ENCODE results near the gene GEMIN5.
"Not testable (repeated sequence)": the region's sequence is repeated elsewhere in the genome, so short reads cannot be mapped to it uniquely, and the experiment has no call there.

Gene GEMIN5

DNA sequence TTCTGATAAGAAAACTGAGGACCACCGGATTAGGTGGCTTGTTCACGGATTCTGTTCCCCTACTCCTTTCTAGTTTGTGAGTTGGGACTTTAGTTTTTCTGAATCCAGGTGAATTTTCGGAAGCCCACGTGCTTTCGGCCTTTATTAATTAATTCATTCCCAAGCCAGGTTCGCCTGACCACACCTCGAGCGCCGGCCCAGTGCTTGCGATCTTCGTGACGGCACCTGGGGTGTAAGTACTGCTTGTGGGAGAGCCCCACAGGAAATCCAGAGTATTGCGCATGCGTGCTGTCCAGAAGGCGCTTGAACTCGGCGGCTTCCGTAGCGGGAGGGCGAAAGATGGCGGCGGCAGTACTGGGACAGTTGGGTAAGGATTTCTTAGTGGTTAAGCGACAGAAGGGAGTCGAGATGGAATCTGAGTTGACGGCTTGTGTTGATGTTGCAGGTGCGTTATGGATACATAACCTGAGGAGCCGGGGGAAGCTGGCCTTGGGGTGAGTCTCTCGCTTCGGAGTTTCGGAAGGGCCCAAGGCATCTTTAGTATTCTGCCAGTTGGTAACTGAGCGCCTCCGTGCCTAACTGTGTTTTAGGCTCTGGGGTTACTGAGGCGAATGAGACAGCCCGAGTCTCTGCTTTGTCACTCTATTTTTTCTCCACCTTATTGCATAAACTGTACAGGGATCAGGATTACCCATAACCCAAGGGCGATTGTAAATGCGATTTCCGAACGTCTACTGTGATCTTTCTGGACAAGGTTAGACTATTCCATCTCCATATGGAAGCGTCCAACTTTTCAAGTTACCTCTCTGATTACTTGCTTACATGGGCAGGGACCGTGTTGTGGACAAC is 3.0 kb upstream of the GEMIN5 start, which contains the start of gene MRPL22:
Gene MRPL22, plus strand, starts transcription at position 302 of the 849 bp plus-strand sequence. Its CDS starts 38 bp downstream, at position 340.
- DNase-seq, result peak; percentile 89

- no peak for DNase-seq
Measured at GRCh38 chr5:154940375-154940771, 2.4 kb upstream of the GEMIN5 start.

DNA sequence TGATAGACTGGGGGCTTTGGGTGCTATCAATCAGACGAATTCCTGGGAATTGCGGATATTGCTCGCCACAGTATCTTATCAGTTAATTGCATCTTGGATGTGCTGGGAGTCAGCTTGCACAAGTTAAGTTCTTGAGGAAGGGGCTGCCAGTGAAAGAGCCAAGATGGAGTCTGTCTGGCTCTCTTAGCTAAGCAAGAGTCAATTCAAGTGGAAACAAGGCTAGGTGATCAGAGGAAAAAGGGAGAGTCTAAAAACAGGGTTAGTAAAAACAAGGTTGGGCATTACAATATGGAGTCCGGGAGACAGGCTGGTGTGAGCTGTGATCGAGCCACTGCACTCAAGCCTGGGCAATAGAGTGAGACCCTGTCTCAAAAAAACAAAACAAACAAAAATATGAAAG is 1.4 kb upstream of the GEMIN5 start:
- not testable (repeated sequence) for DNase-seq

GRCh38 chr5:154937186-154937717 is 759 bp downstream of the GEMIN5 start:
- no peak for DNase-seq

DNA sequence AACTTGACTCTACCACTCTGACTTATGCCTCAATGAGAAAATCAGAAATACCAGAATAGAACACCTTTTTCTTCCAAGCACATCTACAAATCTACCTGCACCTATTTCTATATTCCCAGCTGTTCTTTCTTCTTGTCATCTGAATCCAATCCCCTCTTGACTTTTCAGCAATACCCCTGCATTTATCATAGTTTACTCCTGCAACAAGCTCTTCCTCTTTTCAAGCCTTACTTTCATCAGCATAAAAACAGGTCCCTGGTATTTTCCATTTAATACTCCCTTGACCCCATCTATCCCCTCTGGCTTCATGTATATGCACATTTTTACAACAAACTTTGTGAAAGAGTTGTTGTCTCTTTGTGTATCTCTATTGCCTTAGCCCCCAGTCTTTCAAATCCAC is 3.1 kb downstream of the GEMIN5 start:
- DNase-seq, result no peak

GRCh38 chr5:154933537-154933936 is 4.5 kb downstream of the GEMIN5 start:
- no peak for DNase-seq

DNA sequence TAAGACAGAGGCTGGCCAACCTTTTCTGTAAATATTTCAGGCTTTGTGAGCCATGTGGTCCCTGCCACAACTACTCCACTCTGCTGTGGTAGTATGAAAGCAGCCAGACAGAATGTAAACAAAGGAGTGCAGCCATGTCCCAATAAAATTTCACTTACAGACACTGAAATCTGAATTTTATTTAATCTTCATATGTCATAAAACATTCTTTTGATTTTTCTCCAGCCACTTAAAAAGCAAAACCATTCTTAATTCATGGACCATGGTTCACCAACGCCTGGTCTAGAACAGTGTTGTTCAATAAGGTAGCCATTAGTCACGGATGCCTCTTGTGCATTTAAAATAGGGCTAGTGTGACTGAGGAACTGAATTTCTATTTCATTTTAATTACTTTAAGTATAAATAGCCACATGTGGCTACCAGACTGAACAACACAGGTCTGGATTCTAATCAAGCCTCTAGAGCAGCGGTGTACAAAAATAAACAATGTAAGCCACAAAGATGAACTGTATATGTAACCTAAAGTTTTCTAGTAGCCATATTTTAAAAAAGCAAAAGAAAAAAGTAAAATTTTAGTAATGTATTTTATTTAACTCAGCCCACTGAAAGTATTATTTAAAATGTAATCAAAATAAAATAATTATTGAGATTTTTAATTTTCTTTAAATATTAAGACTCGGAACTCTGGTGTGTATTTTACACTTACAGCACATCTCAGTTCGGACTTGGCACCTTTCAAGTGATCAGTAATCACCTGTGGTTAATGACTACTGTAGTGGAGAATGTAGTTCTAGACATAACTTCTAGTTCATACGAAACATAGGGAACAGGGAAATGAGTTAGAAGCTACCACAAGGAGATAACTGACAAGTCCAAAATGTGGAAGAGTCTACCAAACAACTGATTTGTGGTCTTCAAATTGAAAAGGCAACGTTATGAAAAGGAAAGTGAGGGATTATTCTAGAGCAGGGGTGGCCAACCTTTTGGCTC is 14.3 kb downstream of the GEMIN5 start:
- DNase-seq, result no peak

DNA sequence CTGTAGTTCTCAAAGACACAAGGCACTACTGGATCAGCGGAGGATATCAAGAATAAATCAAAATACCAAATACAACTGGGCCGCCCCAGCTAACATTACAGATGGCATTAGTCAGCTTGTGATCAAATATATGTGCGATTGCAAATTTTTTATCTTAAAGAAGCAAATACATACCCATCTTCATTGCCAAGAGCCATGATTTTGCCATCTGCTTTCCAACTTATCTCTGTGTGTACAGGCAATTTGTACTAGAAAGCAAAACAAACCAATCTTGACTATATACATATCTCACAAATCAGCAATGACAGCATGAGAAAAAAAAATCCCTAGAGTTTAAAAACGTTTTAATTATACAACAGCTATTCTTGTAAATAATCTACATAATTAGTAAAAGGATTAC is 20.3 kb downstream of the GEMIN5 start:
- no peak for DNase-seq

GRCh38 chr5:154916874-154917273 is 21.1 kb downstream of the GEMIN5 start:
- no peak for DNase-seq

GRCh38 chr5:154905601-154906000 is 32.4 kb downstream of the GEMIN5 start:
- DNase-seq, result not testable (repeated sequence)

DNA sequence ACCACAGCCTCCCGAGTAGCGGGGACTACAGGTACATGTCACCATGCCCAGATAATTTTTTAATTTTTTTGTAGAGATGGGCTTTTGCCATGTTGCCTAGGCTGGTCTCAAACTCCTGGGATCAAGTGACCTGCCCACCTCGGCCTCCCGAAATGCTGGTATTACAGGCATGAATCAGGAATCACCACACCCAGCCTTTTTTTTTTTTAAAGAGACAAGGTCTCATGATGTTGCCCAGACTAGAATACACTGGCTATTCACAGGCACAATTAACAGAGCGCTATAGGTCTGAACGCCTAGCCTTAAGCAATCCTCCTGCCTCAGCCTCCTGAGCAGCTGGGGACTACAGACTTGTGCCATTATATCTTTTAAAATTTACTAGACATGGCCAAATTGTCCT is 36.1 kb downstream of the GEMIN5 start:
- DNase-seq, result no peak

GRCh38 chr5:154901276-154901675 is 36.7 kb downstream of the GEMIN5 start:
- no peak for DNase-seq

- DNase-seq, result no peak
Measured at GRCh38 chr5:154900066-154900465, 37.9 kb downstream of the GEMIN5 start.

DNA sequence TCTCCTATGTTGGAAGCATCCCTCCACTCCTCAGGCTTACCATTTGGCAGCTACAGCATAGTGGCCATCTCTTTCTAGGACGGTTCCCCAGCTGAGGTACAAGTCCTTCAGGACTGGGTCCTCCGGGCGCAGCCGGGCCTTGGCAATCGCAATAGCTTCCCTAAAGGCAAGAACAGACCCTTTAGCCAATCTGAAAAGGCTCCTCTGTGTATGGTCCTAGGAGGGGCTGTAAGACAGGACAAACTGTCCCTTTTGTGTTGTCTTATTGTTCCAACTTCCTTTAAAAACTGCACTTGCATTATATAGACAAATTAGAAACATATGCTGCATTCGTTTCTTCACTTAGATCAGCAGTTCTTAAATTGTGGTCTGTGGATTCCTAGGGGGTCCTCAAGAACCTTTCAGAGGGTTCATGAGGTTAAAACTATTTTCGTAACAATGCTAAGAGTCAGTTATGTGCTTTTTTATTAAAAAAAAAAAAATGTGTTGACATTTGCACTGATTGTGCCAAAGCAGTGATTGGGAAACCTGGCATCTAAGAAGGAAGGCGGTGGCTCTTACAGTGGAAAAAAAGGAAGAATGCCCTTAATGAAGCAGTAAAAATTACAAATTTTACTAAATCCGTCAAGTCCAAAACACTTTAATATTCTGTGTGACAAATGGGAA is 38.7 kb downstream of the GEMIN5 start:
- DNase-seq, result no peak

GRCh38 chr5:154898210-154898609 is 39.8 kb downstream of the GEMIN5 start:
- DNase-seq, result no peak

DNA sequence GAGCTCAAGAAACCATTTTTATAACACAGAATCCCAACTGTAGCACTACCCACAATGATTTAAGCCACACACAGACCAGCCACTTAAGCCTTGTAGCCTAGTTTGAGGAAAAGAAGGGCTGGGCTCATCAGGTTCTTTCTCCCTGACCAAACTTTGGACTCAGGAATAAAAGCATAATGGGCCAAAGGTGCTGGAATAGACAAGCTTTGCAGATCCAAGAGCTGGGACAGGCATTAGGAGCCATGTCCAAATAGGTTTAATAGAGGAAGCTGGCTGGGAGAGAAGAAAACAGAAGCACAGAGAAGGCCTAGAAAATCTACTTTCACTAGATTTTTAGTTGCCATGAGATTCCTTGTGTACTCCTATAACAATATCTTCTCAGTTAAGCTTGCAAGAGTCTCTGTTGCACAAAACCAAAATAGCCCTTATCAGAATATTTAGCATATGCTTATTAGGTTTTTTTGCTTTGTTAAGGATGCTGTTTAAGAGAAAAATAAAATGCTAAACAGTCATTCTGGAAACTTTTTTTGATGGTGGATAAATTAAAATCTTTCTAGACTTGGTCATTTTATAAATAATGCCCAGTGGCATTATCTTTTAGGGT is 41.3 kb downstream of the GEMIN5 start:
- no peak for DNase-seq

DNA sequence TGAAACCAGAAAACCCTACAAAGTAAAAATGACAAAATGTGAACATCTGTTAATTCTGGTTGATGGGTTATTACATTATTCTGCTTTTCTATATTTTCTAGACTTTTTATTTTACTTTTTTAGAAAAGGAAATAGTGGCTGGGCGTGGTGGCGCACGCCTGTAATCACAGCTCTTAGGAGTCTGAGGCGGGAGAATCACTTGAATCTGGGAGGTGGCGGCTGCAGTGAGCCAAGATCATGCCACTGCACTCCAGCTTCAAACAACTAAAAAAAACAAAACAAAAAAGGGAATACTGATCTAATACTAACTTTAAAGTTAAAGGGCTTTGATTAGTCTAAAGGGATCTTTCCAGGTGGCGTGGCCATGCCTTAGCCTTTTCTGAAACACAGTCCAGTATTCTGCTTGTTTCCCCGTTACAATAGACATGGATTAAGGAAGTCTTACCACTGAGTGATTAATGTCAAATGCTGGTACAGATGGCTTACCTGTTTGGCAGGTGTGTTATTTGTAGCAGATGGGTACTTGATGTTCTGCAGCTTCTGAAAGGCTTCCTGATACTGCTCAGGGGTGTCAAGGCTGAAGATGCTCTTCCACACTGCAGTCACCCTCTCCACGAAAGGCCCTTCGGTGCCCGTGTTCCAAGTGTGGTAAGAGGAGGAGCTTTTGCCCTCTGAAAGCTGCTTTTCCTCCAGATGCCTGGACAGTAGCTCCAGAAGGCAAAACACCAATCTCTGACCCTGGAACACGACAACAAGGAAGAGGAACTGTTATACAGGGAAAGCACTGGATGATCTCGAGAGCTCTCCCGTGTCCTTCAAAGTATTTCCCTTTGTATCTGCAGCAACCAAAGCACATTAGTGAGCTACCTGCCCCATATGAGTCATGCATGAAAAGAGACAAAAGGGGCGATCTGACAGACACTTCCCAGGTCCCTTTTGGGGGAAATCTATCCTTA is 42.1 kb downstream of the GEMIN5 start:
- DNase-seq, result no peak

DNA sequence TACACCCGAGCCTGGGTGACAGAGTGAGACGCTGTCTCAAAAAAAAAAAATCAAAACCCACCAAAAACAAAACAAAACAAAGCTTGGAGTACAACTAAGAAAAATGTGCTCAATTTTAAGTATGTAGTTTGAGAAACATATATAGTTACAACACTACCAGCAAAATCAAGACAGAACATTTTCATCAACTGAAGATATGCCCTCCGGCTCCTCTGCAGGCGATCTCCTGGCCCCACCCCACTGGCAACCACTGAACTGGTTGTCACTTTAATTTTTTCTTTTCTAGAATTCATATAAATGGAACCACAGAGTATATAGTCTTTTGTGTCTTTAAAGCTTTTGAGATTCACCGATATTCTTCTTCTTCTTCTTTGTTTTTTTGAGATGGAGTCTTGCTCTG is 44.6 kb downstream of the GEMIN5 start:
- no peak for DNase-seq

- DNase-seq, result no peak
Measured at GRCh38 chr5:154892369-154892771, 45.6 kb downstream of the GEMIN5 start.

- no peak for DNase-seq
Measured at GRCh38 chr5:154885439-154885838, 52.6 kb downstream of the GEMIN5 start.

DNA sequence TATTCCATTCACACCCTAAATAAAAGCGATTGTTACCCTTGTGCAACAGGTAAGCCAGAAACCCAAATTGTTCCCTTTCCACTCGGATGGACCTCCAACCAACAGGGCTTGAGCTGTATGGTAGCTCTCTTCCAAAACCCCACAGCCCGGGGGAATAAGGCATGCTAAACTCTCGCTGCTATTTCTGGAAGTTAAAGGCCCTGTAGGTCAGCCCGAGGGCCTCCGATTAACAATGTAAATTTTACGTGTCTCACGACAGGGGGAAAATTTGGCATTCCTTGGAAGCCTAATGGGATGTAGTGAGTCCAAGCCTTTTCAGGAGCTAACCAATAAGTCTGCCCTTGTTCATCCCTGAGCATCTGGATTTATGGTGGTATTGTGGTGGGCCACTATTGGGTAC is 53.6 kb downstream of the GEMIN5 start:
- DNase-seq, result no peak
